MM.1S (cell line): ENCODE measurements around the gene NPC1.

Experiments used
- EZH2 ChIP-seq: fragments of 300-600 bp; sonication (generic); optimal IDR thresholded peaks from 2 replicates; pipeline ENCODE3; 2017; ENCODE audit warnings: low read depth, mild to moderate bottlenecking, antibody characterized with exemption, low read length, mixed read lengths
- EZH2phosphoT487 ChIP-seq: fragments of 300-600 bp; sonication (generic); IDR thresholded peaks from 2 replicates; pipeline ENCODE4 v1.6.1; 2018; ENCODE audit warnings: antibody characterized with exemption, low read length
- TF ChIP-seq, protein P1 (sequence below): fragments of 300-600 bp; sonication (generic); IDR thresholded peaks from 2 replicates; pipeline ENCODE4 v1.5.1; 2016; ENCODE audit warnings: antibody characterized with exemption, low read length, mixed read lengths

DNA sequence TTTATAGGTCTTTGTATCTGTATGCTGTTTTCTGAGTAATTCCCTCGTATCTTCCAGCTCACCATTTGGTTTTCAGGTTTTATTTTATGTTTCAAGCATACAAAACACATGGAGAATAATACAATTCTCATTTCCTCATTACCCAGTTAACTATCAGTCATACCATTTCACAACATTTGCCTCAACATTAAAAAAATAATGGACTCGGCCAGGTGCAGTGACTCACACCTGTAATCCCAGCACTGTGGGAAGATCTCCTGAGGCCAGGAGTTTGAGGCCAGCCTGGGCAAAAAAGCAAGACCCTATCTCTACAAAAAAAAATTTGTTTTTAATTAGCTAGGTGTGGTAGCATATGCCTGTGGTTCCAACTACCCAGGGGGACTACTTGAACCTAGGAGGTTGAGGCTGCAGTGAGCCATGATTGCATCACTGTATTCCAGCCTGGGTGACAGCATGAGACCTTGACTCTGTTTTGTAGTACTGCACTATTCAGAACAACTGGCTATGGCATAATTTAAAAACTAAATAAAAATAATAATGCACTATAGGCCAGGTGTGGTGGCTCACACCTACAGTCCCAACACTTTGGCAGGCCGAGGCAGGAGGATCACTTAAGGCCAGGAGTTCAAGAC lies 20.3 kb downstream of the NPC1 start:
- TF ChIP-seq EZH2phosphoT487 (no peak), EZH2 (no peak)
- TF ChIP-seq, protein P1, sequence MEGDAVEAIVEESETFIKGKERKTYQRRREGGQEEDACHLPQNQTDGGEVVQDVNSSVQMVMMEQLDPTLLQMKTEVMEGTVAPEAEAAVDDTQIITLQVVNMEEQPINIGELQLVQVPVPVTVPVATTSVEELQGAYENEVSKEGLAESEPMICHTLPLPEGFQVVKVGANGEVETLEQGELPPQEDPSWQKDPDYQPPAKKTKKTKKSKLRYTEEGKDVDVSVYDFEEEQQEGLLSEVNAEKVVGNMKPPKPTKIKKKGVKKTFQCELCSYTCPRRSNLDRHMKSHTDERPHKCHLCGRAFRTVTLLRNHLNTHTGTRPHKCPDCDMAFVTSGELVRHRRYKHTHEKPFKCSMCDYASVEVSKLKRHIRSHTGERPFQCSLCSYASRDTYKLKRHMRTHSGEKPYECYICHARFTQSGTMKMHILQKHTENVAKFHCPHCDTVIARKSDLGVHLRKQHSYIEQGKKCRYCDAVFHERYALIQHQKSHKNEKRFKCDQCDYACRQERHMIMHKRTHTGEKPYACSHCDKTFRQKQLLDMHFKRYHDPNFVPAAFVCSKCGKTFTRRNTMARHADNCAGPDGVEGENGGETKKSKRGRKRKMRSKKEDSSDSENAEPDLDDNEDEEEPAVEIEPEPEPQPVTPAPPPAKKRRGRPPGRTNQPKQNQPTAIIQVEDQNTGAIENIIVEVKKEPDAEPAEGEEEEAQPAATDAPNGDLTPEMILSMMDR: no peak
